HG03139 (cell line): ENCODE results near the gene NRXN2.

ENCODE experiments used
- ATAC-seq: cut with Tn5 transposase; IDR thresholded peaks from one replicate; pipeline ENCODE4 v1.9.1; 2021; ENCODE audit not compliant: unreplicated experiment

The NRXN2 gene

DNA sequence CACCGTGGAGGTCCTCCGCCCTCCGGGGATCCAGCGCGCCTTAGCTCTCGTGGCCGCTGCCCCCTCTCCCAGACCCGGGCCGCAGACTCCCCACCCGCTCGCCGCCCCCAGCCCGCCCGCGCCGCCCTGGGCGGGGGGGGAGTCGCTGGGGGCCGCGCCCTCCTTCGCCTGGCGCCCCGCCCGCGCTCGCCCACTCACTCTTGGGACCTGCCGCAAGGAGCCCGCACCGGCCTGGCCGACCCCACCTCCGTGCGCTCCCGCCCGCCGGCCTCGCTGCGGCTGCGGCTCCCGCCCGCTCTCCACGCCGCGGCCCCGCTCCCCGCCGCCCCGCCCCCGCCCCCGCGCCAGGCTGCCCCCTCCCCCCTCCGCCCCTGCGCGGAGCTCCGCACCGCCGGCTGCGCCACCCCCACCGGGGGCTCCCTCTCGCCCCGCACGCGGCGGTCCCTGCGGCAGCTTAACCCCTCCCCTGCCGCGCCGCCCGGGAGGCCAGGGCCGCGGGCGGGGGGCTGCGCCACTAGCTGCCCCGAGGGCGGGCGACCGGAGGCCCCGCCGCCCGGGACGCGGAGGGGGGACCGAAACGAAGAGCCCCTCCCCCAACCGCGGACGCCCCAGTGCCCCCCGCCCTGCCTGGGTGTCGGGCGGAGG, 21.7 kb upstream of the NRXN2 start:
- ATAC-seq: no peak

DNA sequence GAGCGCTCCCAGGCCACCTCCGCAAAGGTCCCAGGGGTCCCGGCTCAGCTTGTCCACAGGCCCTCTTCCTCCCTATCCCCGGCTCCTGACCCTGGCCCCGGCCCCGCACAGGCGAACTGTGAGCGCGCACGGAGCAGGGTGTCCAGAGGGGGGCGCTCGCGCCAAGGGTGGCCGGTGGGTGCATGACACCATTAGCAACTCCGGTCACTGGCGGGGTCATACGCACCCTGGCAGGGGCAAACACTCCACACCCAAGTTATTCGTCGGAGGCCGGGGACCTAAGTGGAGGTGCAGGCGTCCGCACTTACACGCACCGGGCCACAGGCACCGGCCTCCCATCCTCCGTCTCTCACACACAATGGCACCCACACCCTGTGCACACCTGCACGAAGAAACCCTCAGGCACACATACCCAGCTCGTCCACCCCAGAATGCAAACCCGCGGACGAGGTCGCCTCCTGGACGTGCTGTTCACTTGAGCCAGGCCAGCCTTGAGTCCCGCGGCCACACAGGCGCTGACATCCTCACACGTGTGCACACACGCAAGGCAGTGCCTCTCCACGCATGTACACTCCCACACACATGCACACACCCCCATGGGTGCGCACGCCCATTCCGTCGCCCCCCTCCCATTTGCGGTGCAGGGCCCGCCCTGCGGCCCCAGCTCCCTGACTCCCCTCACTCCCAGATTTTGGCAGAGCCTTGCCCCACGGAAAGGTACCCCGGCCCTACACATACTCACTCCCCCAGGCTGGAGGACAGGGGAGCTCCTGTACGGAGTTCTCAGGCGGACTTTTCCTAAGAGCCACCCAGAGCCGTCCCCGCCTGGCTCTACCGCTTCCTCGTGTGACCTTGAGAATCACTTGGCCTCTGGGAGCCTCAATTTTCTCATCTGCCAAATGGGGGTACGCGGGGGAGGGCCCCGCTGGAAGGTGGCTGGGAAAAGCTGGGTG, 20.9 kb upstream of the NRXN2 start, which contains the start of gene RASGRP2:
Gene RASGRP2 (minus strand): TSS at position 552 of the 953 bp plus-strand sequence. CDS start 1,276 bp downstream, outside the sequence.
- ATAC-seq: no peak

DNA sequence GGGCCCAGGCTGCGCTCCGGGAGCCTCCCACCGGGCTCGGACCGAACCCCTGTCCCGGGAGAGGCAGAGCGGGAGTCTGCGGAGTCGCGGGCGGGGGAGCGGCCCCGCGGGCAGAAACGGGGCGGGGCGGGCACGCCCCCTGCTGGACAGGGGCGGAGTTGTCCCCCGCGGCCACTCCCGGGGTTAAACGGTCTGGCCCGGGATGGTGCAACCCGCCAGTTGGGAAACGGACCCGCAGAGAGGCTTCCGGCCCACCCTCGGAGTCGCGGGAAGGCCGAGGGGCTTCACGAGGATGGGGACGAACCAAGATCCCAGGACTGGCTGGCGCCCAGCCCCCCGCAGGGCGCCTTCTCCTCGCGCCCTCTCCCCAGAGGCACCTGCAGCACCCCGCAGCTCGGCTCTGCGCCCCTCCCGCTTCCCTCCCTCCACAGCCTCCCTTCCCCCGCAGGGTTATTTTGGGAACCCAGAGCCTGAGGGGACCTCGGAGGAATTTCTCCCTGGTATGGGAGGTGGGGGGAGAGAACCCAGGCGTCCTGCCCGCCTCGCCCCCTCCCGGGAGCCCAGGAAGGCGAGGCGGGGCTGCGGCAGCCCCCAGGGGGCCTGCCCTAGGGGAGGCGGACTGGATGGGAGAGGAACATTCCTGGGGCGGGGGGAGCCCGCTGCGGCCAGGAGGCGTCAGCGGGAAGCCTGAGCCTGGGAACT, 20.0 kb upstream of the NRXN2 start:
- no peak for ATAC-seq

DNA sequence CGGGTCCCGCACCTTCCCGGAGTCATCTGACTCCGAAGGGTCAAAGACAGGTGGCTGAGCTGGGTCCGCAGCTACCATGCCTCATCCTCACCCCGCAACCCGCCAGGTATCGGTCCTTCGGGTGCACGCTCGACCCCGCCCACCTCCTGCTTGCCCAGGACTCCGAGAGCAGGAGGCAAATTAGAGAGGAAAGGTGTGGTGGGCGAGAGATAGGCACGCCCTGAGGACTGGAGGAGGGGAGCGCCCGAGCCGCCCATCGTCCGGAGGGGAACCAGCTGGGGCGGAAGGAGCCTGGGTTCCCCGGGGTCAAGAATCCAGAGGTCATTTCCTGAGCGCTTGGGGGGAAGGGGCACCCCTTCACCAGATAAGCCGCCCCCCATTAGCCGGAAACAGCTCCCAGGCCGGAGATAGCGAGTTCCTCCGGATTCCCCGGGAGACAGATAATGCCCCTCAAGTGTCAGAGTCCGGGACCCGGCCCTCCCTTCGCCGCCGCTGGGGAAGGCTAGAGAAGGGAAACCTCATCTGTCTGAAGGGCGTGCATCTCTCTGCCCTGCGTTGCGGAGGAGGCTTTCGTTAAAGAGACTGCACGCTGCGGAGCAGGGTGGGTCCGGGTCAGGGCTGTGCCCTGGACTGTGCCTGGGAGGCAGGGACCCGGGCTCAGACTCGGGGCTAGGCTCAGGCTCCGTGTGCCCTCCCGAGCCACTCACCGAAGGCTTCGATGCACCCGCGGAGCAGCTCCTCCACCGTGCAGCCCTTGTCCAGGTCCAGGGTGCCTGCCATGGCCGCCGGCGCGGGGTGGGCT, 19.3 kb upstream of the NRXN2 start:
- ATAC-seq: no peak

DNA sequence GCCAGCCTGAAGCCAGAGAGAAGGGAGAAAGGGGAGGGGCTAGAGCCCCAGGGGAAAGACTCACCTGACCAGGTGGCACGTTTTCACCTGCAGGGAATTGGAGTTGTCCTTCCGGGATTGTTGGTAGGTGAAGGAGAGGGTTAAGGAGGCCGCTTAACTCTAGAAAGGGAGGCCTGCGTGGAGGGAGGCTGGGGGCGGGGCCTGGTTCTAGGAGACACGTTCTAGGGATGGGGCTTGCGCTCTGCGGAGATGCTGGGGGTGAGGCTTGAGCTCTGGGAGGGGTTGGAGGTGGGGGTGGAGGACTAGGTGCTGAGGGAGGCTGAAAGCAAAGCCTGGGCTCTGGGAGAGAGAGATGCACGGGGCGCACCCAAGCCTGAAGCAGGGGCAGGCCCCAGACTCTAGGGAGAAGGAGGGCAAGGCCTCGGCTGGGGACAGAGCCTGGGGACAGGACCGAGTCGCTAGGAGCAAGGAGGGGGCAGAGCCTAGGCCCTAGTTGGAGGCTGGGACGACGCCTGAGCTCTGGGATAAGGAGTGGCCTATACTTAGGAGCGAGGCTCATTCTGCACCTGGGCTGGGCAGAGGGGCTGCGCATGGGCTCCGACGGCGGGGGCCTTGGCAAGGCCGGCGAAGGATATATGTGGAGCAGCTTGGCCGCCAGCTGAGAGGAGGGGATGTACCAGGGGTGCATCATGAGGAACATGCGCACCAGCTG, 18.5 kb upstream of the NRXN2 start:
- ATAC-seq: no peak

DNA sequence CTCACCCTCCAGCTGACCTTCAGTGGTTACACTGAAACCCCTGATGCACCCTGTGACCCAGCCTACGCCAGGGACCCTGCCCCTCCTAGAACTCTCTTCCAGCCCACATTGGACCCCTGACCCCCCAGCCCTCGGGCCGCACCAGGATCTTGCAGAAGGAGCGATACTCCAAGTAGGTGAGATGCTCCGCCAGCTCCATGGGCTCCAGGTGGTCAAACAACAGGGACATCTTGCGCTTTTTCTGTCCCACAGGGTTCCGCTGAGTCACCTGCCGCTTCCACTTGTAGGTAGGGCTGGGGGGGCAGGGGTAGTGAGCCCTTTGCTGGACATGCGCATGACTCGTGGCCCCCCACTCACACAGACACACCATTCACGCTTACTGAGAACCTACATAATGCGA, 16.9 kb upstream of the NRXN2 start:
- ATAC-seq: no peak

DNA sequence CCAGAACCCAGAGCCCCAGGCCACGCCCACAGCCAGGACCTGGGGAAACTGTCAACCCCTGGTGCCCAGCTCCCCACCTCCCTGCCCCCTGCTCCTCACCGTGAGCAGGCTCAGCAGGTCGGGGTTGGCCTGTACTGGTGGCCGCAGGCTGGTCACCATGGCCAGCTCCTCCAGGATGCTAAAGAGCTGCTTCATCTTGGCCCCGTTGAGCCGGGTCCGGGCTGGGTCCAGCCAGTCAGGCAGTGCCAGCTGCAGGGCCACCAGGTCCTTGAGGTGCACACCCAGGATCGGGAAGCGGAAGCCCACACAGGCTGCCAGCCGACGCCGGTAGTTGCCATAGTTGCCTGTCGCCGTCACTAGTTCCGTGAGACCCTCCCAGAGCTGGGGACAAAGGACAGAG, 13.7 kb upstream of the NRXN2 start:
- no peak for ATAC-seq

DNA sequence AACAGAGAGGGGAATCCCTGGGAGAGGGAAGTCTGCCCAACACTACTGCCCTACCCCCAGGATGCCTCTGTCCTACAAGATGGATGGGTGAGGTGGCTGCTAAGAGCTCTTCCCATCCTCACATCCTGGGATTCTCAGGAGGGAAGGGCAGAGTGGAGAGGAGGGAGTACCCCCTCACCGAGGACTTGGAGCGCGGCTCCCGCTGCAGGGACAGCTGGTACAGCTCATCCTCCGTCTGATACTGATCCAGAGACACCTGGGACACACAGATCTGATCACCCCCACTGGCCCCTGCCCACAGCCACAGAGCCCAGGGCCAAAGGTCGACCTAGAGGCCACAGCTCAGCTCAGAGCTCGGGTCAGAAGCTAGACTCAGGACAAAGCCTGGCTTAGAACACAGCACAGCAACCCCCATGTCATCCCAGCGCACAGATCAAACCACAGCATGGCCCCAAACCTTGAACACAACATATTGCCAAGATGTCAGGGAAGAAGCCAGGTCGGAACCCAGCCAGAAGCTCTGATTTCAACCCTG, 12.8 kb upstream of the NRXN2 start:
- ATAC-seq: no peak

DNA sequence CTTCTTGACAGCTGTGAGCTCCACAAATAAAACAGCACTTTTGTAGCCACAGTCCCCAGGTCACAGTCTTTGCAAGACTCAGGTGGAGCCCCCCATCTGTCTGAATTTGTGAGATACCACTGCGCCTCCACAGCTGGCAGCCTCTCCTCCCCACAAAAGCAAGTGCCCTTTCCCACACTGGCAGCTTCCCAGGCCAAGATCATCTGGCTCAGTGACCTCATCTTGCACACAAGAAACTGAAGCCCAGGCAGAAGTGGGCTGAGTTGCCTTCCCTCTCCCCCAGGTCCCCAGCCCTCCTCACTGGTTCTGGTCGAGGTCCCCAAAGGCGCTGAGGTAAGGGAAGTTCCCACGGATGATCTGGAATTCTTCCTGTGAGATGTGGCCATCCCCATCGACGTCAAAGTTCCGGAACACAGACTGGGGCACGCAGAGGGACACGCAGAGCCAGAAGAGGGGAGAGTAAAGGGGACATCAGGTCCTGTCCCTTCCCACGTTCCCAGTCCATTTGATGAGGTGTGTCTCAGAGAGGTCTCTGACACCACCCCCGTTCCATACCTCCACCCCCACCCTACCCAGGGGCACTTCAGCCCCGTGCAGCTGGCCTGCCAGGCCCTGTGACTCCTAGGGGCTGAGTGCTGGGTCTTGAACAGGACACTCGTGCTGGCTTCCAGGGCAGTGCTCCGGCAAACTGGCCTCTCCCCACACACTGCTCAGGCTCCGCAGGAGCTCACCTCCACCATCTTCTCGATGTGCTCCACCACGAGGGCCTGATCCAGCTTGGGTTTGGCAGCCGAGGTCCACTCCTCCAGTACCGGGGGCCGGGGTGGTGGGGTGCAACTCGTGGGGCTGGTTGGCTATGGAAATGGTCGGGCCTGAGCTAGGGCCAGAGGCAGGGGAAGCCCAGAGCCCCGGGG, 12.1 kb upstream of the NRXN2 start:
- no peak for ATAC-seq

DNA sequence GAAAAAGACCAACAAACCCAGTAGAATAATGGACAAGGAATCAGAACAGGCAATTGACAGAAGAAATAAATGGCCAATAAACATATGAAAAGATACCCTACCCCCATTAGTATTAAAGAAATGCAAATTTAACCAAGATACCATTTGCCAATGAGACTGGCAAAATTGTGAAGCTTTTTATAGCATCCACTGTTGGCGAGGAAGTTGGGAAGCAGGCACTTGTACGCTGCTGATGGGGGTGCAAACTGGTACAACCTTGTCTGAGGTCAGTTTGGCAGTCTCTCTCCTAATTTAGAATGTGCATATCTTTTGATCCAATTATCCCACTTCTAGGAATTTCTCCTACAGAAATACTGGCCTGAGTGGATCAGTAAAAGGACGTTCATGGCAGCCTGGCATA, 8.6 kb upstream of the NRXN2 start:
- ATAC-seq: no peak

DNA sequence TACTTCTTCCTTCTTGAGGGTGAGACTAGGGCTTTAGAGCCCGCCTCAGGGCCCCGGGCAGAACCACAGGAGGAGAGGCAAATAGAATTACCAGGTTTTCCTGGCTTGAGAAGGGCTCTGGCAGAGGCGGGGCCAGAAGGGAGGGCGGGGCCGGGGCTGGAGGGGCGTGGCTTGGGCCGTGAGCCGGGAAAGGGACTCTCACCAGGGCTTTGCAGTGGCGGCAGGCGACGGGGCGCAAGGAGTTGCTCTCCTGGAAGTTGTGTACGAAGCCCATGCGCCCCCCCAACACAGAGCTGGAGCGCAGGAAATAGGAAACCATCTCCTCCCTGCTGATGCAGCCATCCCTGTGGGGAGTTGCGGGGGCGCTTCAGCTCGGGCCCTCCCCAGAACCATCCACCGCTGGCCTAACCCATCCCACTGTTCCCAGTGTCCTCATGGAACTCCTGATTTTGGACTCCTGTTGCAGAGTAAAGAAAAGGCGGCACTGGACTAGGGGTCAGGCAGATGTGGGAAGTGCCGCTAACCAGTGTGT, 6.9 kb upstream of the NRXN2 start:
- ATAC-seq: no peak

DNA sequence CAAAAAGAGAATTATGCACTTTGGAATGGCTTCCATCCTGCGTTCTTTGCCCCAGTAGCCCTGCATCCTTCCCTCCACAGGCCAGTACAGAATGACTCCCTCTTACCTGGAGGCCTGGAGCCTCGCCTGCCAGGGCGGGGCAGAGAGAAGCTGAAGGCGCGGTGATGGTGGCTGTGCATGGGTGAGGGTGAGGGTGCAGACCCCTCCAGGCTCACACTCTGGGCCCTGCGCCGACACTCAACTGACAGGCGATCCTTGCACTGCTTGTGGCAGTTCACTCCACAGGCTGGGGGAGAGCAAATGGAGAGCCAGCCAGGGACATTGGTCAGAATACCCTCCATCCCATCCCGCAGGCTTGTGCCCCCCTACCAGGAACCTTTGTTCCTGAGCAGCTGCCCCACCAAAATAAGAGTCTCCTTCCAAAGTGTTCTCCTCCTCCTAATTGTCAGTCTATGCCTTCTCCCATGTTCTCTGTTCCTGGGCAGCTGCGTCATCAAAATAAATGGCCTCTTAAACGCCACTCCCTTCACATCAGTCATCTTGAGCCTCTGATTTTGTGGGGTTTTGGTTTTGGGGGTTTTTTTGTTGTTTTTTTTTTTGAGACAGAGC, 5.9 kb upstream of the NRXN2 start:
- no peak for ATAC-seq

DNA sequence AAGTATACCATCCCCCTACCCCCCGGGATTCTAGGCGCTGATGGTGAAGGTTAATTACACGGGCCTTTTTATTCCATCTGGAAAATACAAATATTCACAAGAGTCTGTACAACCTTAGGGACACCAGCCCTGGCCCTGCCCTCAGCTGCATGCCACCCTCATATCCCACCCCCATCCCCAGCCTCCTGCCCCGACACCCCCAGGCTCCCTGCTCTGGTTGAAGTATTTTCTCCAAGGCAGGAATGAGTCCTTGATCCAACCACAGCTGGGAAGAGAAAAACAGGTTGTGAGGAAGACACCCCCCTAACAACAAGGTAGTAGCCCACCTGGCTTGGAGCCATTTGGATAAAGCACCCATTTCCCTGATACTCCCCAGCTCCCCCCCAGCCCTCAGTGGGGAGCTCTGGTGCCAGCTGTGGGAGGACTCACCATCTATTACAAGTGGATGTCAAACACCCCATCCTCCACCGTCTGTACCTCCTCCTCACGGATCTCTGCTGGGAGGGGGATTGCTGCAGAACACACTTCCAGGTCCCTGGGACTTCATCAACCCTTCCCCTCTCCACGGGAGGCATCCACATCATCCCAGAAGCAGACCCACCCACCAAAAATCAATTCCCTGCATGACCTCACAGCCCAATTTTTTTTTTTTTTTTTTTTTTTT, 4.0 kb upstream of the NRXN2 start:
- ATAC-seq: no peak

DNA sequence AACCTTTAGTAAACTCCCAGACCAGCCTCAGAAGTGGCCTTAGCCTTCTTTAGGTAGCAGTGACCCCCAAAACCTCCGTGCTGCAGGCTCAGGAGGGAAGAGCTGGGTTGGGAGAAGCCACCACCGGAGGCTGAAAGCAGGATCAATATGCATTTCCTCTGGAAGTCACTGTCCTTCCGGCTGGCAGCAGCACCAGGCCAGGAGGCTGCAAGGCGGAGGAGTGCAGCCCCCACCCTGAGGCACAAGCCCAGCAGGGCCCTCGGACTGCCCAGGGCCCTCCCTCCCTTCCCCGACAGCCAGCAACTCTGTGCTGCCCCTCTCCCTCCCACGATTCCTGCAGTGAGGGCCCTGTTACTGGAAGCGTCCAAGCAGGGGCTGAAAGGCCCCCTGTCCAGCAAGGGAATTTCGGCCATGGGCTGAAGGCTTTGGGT, 3.2 kb upstream of the NRXN2 start:
- no peak for ATAC-seq

DNA sequence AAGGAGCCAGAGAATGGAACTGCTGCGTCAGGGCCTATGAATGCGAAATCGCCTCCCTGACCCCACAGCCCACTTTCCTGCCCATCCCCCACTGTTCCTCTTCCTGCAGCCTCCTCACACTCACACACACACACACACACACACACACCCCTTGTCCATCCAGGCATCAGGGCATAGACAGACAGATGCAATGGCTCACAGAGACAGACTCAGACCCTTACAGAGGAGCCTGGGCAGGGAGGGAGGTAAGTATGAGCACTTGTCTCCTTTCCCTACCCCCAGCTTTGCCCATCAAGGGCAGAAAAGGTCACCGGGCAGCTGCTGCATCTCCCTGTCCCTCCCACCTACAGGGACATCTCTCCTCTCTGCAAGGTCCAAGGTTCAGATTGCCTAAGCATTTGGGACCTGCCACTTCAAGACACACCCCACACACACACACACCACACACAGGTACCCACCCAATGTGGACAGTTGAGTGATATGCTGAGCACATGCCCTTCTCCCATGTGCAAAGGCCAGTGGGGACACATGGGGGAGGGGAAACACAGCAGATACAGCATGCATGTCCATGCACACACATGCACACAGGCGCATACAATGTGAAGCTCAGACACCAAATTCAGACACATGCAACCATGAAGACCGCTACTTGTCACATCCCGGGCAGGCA, 2.0 kb upstream of the NRXN2 start:
- no peak for ATAC-seq

DNA sequence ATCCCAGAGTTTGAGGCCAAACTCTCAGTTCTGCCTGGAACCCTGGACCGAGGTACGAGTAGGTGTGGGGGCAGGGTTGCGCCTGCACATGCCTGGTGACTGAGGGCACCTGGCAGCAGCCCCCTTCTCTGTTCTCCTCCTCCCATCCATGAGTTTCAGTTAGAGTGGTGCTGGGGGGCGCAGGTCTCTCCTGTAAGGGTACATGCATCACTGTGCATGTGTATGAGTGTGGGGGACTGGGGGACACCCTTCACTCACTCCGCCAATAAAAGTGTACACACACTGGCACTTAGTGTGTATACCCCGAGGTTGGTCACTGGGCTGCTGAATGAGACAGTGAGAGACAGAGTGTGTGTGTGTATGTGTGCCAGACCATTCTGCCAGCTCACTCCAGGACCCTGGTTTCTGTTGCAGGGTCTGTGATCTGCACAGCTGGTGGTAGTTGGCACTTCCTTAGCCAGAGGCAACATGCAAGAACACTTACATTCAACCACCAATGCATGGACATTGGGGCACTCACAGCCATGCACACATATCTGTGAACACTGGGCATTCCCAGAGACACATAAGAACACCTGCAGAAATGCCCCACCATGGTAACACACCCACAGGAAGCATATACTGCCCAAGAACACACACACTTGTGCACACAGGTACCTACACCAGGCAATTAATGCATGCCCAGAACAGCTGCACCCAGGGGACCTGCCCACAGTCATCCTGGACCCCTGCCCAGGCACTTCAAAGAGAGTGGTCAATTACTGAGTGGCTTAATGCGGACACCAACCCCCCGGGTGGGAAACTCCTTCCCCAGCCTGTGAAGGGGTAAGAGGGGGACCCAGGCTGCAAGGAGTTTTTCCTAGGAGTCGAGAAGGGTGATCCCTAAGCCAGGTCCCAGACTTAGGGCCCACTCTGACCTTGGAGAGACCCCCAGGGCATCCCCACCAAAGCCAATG, 1.2 kb upstream of the NRXN2 start:
- ATAC-seq: no peak
